ENCODE measurements around the gene MUC4.
"Not testable (repeated sequence)": the region's sequence is repeated elsewhere in the genome, so short reads cannot be mapped to it uniquely, and the experiment has no call there.

Gene MUC4

GRCh38 chr3:195757438-195757770 lies 54.3 kb downstream of the MUC4 start:
- no peak for DNase-seq

- DNase-seq = peak; percentile 26
These were observed 55.7 kb downstream of the MUC4 start for GRCh38 chr3:195755791-195756676.

GRCh38 chr3:195755391-195755790 lies 56.3 kb downstream of the MUC4 start:
- no peak for DNase-seq

DNA sequence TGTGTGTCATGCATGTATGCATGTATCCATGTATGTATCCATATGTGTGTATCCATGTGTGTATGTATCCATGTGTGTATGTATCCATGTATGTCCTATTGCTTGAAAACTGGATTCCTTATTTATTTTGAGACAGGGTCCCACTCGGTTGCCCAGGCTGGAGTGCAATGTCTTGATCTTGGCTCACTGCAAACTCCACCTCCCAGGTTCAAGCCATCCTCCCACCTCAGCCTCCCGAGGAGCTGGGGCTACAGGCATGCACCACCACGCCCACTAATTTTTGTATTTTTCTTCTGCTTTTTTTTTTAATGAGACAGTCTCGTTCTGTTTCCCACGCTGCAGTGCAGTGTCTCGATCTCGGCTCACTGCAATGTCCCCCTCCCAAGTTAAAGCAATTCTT lies 56.8 kb downstream of the MUC4 start:
- DNase-seq = no peak

DNA sequence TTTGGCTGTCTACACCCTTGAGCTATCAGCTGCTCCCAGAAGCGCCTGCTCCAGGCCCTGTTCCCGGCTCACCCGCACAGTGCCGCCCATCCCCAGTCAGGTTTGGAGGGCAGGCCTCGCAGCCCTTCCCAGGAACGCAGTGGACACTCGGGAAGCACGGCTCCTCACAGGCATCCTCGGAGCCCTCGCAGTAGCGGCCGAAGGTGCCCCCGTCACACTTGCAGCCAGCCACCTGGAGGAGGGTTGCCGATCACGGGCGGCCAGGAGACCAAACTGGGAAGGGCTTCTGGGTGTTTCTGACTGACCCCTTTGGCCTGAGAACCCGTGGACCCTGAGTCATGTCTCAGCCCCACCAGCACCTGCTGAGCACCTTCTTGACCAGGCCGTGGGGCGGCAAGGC lies 57.6 kb downstream of the MUC4 start:
- DNase-seq = no peak

DNA sequence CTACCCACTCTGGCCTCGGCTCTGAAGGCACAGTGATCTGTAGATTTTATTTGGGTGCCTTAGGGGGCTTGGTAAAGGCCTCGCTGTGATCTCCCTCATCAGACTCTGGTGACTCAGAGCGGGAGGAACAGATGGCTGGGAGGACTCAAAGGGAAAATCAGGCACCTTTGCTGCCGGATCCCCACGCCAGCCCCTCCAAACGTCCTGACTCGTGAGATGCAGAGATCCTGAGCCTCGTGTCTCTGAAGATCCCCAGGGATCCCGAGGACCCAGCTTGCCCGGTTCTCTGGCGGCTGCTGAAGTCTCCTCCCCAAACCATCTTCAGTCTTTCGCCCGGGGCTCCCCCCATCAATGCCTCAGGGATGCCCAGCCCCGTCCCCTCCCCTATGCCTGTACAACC lies 58.1 kb downstream of the MUC4 start:
- DNase-seq = no peak

DNA sequence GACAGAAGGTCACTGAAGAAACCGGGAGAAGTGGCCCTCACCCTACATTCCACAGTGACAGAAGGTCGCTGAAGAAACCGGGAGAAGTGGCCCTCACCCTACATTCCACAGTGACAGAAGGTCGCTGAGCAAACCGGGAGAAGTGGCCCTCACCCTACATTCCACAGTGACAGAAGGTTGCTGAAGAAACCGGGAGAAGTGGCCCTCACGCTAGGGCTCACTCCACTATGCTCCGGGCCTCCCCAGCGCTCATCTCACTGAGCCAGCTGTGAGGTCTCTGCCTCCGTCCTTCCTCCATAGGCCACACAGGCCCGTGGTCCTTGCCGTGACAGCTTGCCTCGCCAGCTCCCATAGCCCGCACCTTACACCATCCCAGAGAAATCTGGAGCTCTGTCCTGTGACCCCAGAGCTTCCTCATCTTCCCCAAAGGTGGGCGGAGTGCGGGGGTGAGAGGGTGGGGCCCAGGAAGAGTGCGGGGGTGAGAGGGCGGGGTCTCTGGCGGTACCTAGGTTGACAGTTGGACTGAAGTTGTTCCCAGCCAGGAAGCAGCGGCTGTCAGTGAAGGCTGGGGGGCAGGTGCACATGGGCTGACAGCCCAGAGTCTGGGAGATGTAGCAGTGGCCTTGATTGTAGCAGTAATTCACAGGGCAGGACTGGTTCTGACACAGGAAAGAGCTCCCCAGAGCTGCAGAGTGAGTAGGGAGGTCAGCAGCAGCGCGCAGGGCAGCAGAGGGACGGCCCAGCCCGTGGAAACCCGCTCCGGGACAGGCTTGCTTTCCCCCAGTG lies 59.0 kb downstream of the MUC4 start:
- DNase-seq = no peak

DNA sequence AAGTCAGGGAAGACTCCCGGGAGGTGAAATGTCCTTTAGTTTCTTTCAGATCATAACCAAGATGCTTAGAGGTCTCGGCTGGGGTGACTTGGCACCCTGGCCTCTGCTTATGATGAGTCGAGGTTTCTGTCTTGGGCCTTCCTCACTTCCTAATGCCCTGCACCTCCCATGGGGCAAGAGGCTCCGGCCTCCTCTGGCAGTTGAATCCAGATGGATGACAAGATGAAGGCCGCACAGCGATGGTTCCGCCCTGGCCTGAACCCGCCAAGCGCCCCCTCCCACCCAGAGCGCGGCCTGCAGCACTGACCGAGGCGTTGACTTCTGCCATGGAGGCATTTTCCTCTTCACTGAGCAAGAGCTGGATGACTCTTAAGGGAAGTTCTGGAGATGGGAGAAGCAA lies 59.7 kb downstream of the MUC4 start:
- DNase-seq = no peak

GRCh38 chr3:195751560-195751959 lies 60.2 kb downstream of the MUC4 start:
- DNase-seq = no peak

GRCh38 chr3:195750797-195751520 lies 60.8 kb downstream of the MUC4 start:
- no peak for DNase-seq

GRCh38 chr3:195749101-195749500 lies 62.6 kb downstream of the MUC4 start:
- not testable (repeated sequence) for DNase-seq

DNA sequence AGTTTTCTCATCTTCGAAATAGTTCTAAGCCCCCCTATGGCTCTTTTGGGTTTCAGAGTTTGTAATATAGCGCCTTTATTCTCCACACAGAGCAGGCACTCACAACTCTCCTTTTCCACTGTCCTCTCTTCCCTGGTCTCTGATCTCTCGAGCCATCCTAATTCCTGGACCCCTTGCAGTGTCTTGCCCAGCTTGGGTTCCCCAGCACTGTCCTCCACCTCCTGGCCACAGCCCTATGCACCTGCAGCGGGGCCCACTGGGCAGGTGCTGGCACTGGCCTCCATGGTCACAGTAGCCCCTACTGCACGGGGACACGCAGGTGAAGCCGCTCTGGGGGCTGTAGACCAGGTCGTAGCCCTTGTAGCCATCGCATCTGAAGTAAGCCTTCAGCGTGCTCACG lies 63.1 kb downstream of the MUC4 start:
- DNase-seq = no peak

GRCh38 chr3:195746751-195747150 lies 65.0 kb downstream of the MUC4 start:
- DNase-seq = no peak

GRCh38 chr3:195746346-195746745 lies 65.4 kb downstream of the MUC4 start:
- DNase-seq = no peak

DNA sequence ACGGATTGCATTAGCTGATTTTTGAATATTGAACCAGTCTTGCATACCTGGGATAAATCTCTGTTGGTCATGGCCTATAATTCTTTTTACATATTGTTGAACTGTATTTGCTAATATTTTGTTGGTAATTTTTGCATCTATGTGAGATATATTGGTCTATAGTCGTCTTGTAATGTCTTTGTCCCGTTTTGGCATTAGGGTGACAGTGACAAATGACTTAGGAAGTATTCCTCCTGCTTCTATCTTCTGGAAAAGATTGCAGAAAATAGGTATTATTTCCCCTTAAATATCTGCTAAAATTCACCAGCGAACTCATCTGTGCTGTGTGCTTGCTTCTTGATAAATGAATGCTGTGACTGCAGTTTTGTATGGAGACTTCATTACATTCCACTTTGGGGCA lies 67.3 kb downstream of the MUC4 start:
- DNase-seq = no peak

- no peak for DNase-seq
These were observed 72.1 kb downstream of the MUC4 start for GRCh38 chr3:195739561-195740111.

- no peak for DNase-seq
These were observed 73.3 kb downstream of the MUC4 start for GRCh38 chr3:195738274-195739044.

- DNase-seq = not testable (repeated sequence)
These were observed 73.9 kb downstream of the MUC4 start for GRCh38 chr3:195737782-195738181.

- DNase-seq = no peak
These were observed 74.8 kb downstream of the MUC4 start for GRCh38 chr3:195736866-195737490.

DNA sequence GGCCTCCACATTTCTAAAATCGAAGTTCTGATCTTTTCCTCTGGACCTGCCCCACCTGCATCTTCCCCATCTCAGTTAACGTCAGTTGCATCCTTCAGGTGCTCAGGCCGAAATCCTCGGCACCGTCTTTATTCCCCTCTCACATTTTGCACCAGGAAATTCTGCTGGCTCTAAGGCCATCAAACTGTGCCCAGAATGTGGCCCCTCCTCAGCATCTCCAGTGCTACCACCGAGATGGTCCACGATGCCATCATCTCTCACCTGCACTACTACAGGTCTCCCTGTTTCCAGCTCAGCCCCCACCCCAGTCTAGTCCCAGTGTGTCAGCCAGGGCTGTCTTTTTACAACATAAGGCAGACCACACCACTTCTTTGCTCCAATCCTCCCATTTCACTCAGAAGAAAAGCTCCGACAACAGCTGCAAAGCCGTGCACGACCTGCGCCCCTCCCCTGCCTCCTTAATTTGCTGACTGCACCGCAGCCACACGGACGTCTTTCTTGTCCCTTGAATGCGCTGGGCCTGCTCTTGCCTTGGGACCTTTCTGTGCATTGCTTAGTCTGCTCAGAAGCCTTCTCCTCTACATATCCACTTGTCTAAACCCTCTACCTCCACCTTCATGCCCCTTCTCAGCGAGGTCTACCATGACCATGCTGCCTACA lies 76.6 kb downstream of the MUC4 start:
- no peak for DNase-seq

DNA sequence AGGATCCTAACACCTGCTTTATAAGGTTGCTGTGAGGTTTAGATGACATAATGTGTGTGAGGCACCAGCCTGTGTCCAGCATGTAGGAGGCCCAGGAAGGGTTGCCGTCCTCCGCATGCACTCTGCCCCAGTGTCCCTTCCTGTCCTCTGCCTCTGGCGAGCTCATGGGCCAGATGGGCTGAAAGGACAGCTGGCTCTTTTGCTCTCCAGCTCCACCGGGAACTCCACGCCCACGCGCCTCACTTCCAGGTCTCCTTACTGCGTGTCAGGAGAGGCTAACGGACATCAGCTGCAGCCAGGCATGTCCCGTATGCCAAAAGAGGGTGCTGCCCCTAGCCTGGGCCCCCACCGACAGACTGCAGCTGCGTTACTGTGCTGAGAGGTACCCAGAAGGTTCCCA lies 78.8 kb downstream of the MUC4 start:
- DNase-seq = no peak
